Activated naive CD8-positive, alpha-beta T cell treated with anti-CD3 and anti-CD28 coated beads, Interleukin-2, amount 10 ng/mL, durations not matched to agents 7 days and 5 days (primary cell): ENCODE data around the gene TSPAN9. TPM values are rescaled to one million over a fixed set of nuclear protein-coding genes. Genes with fewer than 3 reads are reported as not detected.

Experiments
- ATAC-seq: fragments of 150-1000 bp; cut with Tn5 transposase; one replicate; pipeline ENCODE4 v1.10.0; 2021; ENCODE audit warnings: low read depth, moderate library complexity
- POLR2A ChIA-PET: fragments of 350-600 bp; sonication (Branson Sonifier 250); formaldehyde crosslinking; loops from one replicate; lab custom pipeline; 2021; ENCODE audit warnings: antibody characterized with exemption; lab: Charles Lee
- DNase-seq: peaks from one replicate; pipeline ENCODE4 v3.0.0; 2021
- H3K27ac Mint-ChIP-seq: one replicate; pipeline ENCODE4 v1.8.0; 2022; ENCODE audit warnings: mild to moderate bottlenecking, mixed read lengths
- H3K27me3 Mint-ChIP-seq: one replicate; pipeline ENCODE4 v1.8.0; 2022; ENCODE audit warnings: mild to moderate bottlenecking, moderate library complexity, mixed read lengths
- H3K36me3 Mint-ChIP-seq: one replicate; pipeline ENCODE4 v1.8.0; 2021; ENCODE audit warnings: mild to moderate bottlenecking, mixed read lengths
- H3K4me1 Mint-ChIP-seq: one replicate; pipeline ENCODE4 v1.8.0; 2021; ENCODE audit warnings: mixed read lengths
- H3K4me3 Mint-ChIP-seq: one replicate; pipeline ENCODE4 v1.8.0; 2022; ENCODE audit warnings: mild to moderate bottlenecking, moderate library complexity, mixed read lengths
- H3K9me3 Mint-ChIP-seq: one replicate; pipeline ENCODE4 v1.8.0; 2021; ENCODE audit warnings: mixed read lengths
- total RNA-seq, 2 experiments: library from RNA; stranded (reverse); gene quantifications; one replicate each; pipeline ENCODE4 v1.2.3, GENCODE V29; 2021

Gene TSPAN9
- total RNA-seq, 2 experiments from 2014 or later: 0.42 to 0.60 TPM

DNA sequence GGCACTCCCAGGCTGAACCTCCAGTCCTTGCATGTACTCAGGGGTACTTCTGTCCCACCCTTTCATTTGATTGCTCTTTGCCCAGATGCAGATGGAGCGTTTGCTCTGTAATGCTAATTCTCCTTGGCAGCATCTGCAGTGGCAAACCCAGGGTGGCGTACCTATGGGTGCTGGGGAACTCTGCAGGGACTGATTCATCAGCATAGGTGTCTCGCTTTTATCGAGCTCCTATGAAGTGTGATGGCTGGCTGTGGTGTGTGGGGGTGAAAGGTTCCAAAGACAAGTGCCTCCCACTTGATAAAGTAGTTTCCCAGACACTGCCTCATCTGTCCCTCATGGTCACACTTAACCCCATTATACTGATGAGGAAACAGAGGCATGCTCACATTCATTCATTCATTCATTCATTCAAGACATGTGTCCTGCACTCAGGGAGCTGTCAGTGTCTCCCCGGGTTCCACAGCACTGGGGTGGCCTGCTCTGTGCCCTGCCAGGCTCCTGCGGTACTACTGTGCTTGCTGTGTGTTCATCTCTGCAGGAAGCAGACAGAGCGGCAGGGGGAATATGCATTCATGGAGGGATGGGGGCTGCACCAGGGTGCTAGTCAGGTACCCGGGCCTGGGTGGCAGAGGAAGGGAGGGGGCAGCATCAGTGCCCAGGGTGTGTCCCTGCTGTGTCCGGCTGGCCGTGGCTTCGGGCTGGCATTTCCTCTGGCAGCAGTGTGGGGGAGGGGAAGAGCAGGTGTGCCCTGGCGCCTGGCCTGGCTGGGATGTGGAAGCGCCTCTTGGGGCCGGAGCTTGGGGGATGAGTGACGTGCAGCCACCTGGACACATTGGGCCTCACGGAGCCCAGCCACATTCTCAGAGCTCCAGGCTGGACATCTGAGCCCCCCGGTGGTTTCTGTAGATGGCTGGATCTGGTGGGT, 110.9 kb downstream of the TSPAN9 start:
- no peaks in the 10 kb centered on the region for H3K4me1 Mint-ChIP-seq
- no peak overlapping the region for H3K4me3 Mint-ChIP-seq
- H3K9me3 Mint-ChIP-seq: no peaks in the 10 kb centered on the region
- DNase-seq (no peak), ATAC-seq (no peak)
- POLR2A ChIA-PET: no interaction called here
- peaks cover 14% of the 10 kb centered on the region for H3K27me3 Mint-ChIP-seq
- H3K27ac Mint-ChIP-seq: no peak overlapping the region
- H3K36me3 Mint-ChIP-seq: no peaks in the 10 kb centered on the region

DNA sequence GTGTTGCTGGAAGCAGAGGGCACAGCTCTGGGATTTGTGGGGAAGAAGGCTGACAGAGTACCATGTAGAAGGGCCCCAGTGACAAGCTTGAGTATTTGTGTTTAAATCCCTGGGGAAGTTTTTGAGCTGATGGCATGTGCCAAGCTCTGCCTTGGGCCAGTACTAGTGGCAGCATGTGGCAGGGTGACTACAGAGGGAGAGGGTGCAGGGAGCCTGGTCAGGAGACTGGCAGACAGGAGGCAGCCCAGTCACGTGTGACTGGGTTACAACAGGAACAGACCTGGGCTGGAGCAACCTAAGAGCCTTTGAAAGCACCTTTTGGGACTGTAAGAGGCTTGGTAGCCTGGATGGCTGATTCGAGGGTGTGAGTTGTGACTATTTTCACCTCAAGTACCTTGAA, 112.1 kb downstream of the TSPAN9 start:
- no peak for ATAC-seq
- Mint-ChIP-seq H3K4me1 (no peaks in the 10 kb centered on the region), H3K36me3 (no peaks in the 10 kb centered on the region), H3K9me3 (no peaks in the 10 kb centered on the region), H3K4me3 (no peak overlapping the region), H3K27ac (no peak overlapping the region), H3K27me3 (peaks cover 14% of the 10 kb centered on the region)
- POLR2A ChIA-PET: no interaction called here
- no peak for DNase-seq

DNA sequence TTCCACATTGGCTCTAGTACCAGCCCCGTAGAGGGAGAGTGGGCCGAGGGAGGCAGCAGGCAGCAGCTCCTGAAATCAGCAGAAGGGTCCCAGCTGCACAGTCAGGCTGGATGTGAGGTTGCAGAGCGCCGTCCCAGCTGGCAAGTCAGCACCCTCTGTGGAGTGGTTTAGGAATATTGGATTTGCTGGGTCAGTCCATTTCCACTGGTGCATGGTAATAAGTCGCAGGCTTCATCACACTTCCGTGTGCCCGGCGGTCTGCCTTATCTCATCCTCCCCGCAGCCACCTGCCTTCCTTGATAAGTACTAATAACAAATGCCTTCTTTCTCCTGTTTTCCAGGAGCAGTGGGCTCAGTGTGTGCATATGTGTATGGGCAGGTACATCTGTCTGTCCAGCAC, 112.9 kb downstream of the TSPAN9 start:
- H3K4me1 Mint-ChIP-seq: no peaks in the 10 kb centered on the region
- ATAC-seq: no peak
- no peak overlapping the region for H3K27ac Mint-ChIP-seq
- H3K9me3 Mint-ChIP-seq: no peaks in the 10 kb centered on the region
- no peak for DNase-seq
- no peak overlapping the region for H3K4me3 Mint-ChIP-seq
- peaks cover 18% of the 10 kb centered on the region for H3K27me3 Mint-ChIP-seq
- POLR2A ChIA-PET: no interaction called here
- no peaks in the 10 kb centered on the region for H3K36me3 Mint-ChIP-seq

DNA sequence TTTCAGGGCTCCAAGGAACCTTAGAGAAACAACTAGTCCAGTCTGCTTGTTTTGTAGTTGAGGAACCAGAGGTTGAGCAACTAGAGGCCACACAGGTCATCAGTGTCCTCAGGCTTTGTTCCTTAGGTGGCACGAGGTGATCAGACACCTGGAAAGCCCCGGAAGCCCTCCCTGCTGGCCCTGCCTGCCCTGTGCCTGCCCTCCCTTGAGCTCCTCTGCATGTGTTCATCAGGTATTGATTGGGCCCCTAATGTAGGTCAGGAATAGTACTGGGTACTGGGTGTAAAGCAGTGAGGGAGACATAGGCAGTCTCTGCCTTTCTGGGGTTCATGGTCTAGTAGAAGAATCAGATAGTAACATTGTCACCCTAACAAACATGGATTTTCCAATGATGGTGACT, 114.3 kb downstream of the TSPAN9 start:
- Mint-ChIP-seq H3K9me3 (no peaks in the 10 kb centered on the region), H3K4me1 (no peaks in the 10 kb centered on the region), H3K27me3 (peaks cover 19% of the 10 kb centered on the region), H3K36me3 (no peaks in the 10 kb centered on the region), H3K4me3 (no peak overlapping the region), H3K27ac (no peak overlapping the region)
- DNase-seq (no peak), ATAC-seq (no peak)
- POLR2A ChIA-PET: no interaction called here

DNA sequence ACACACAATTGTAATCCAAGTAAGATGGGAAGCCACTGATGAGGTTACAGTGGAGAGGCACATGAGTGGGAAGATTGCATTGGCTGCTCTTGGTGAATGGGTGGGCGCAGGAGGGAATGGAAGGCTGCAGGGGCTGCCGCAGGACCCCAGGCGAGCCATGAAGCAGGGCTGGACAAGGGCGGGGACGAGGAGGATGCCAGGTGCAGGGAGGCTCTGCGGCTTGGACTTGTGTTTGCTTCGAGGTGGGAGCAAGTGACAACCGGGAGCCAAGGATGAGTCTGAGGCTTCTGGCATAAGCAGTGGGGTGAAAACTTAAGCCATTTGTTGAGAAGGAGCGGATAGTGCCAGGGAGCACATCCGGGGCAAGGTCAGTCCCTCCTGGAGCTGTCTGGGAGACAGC, 115.0 kb downstream of the TSPAN9 start:
- POLR2A ChIA-PET: no interaction called here
- H3K4me1 Mint-ChIP-seq: no peaks in the 10 kb centered on the region
- H3K9me3 Mint-ChIP-seq: no peaks in the 10 kb centered on the region
- no peaks in the 10 kb centered on the region for H3K36me3 Mint-ChIP-seq
- no peak overlapping the region for H3K4me3 Mint-ChIP-seq
- no peak overlapping the region for H3K27ac Mint-ChIP-seq
- ATAC-seq: no peak
- H3K27me3 Mint-ChIP-seq: peaks cover 26% of the 10 kb centered on the region
- no peak for DNase-seq

DNA sequence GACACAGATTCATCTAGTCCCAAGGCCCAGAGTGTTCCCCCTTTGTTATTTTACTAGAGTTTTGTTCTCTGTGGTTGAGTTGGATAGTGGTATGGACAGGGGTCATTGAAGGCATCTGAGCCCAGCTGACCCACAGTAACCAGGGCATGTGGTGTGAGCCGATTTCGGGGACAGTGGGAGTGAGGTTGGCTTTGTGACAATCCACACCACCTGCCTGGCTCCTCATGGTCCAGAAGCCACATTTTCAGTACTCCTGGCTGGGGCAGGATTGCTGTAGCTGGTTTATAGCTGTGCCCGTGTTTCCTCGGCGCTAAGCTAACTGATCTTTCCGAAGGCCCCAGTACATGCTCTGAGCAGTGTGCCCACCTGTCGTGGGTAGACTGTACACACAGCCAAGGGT, 116.0 kb downstream of the TSPAN9 start:
- POLR2A ChIA-PET: no interaction called here
- H3K27ac Mint-ChIP-seq: no peak overlapping the region
- DNase-seq (no peak), ATAC-seq (no peak)
- no peaks in the 10 kb centered on the region for H3K4me1 Mint-ChIP-seq
- H3K27me3 Mint-ChIP-seq: peaks cover 26% of the 10 kb centered on the region
- no peak overlapping the region for H3K4me3 Mint-ChIP-seq
- H3K9me3 Mint-ChIP-seq: no peaks in the 10 kb centered on the region
- H3K36me3 Mint-ChIP-seq: no peaks in the 10 kb centered on the region

DNA sequence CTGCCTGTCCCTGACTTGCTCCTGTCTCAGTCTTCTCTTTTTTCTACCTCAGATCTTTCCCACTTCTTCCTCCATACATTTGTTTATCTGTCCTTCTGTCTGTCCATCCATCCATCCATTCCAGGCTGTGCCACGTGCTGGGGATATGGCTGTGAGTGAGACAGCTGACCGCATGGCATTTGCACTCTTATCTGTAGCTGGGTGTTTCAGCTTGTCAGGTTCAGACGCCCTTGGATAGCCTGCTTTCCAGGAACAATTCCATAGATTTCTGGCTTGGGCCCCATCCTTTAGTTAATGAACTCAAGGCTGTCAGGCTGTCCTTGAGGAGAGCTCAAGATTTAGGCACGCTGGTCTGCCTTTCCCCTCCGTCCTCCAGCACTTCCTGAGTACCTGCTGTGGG, 116.6 kb downstream of the TSPAN9 start:
- H3K4me3 Mint-ChIP-seq: no peak overlapping the region
- H3K9me3 Mint-ChIP-seq: no peaks in the 10 kb centered on the region
- POLR2A ChIA-PET: no interaction called here
- no peaks in the 10 kb centered on the region for H3K36me3 Mint-ChIP-seq
- H3K27ac Mint-ChIP-seq: no peak overlapping the region
- H3K4me1 Mint-ChIP-seq: no peaks in the 10 kb centered on the region
- ATAC-seq (no peak), DNase-seq (no peak)
- H3K27me3 Mint-ChIP-seq: peaks cover 26% of the 10 kb centered on the region

DNA sequence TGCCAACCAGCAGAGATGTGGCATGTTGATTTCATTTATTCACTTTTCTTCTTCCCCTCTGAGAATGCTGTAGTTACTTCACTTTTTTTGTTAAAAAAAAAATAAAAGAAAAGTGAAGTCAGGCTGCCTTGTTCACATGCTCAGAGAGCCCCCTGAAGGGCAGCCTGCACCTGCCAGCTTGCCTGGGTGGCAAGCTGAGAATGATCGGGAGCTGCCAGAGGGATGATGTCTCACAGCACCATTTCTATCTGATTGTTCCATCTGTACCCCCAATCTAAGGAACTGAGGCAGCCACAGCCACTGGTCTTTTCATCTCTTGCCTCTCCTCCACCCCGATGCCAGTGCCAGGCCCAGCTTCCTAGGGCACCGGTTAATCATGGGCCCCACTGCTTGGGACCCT, 118.2 kb downstream of the TSPAN9 start:
- Mint-ChIP-seq H3K4me1 (peaks cover 3% of the 10 kb centered on the region), H3K27ac (no peak overlapping the region), H3K9me3 (no peaks in the 10 kb centered on the region), H3K36me3 (no peaks in the 10 kb centered on the region), H3K27me3 (peaks cover 38% of the 10 kb centered on the region), H3K4me3 (no peak overlapping the region)
- DNase-seq (no peak), ATAC-seq (no peak)
- POLR2A ChIA-PET: no interaction called here

DNA sequence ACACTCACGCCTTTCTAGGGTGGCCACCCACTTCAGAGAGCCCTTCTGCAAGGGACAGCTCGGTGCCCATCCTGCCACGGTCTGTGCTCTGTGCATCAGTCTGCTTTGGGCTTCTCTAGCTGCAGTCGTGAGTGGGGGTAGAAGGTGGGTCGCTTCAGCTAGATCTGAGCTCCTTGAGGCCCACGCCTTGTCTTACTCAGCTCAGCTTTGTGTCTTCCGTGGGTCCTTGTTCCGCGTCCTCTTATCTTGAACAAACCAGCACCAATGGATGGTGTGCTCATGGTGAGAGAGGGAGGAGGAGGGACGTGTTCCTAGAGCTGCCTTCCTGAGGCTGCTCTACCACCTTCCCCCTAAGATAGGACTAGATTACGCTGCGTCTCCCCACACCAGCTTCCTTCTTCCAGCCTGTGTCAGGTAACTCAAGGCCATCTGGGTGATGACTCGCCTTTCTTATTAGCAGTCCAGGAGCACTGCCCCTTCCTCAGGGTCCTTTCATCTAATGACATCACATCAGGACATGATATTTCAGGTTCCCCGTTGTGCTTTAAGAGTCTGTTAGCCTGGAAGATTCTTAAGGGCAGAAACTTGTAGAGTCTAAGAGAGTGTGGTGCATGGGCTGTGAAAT, 118.8 kb downstream of the TSPAN9 start:
- POLR2A ChIA-PET: no interaction called here
- Mint-ChIP-seq H3K4me3 (no peak overlapping the region), H3K9me3 (no peaks in the 10 kb centered on the region), H3K27me3 (peaks cover 38% of the 10 kb centered on the region), H3K4me1 (peaks cover 3% of the 10 kb centered on the region), H3K36me3 (no peaks in the 10 kb centered on the region), H3K27ac (no peak overlapping the region)
- DNase-seq: no peak
- ATAC-seq: no peak

DNA sequence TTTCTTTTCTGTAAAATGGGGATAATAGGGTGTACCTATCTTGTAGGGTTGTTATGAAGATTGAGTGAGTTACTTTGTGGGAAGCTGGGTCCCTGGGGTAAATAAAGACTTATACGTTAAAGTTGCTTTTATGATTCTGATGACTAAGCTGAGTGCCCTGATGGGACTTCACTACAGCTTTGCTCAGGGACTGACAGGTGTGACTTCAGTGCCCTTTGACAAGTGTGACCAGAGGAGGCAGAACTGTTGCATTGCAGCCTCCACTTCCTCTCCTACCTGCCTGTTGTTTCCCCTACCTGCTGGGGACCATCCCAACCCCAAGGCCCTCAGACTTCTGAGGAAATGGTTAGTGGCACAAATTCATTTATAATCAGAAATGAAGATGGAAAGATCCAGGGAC, 119.3 kb downstream of the TSPAN9 start:
- no peak for ATAC-seq
- DNase-seq: no peak
- no peak overlapping the region for H3K27ac Mint-ChIP-seq
- no peak overlapping the region for H3K4me3 Mint-ChIP-seq
- peaks cover 43% of the 10 kb centered on the region for H3K27me3 Mint-ChIP-seq
- H3K36me3 Mint-ChIP-seq: no peaks in the 10 kb centered on the region
- H3K4me1 Mint-ChIP-seq: peaks cover 3% of the 10 kb centered on the region
- no peaks in the 10 kb centered on the region for H3K9me3 Mint-ChIP-seq
- POLR2A ChIA-PET: no interaction called here

DNA sequence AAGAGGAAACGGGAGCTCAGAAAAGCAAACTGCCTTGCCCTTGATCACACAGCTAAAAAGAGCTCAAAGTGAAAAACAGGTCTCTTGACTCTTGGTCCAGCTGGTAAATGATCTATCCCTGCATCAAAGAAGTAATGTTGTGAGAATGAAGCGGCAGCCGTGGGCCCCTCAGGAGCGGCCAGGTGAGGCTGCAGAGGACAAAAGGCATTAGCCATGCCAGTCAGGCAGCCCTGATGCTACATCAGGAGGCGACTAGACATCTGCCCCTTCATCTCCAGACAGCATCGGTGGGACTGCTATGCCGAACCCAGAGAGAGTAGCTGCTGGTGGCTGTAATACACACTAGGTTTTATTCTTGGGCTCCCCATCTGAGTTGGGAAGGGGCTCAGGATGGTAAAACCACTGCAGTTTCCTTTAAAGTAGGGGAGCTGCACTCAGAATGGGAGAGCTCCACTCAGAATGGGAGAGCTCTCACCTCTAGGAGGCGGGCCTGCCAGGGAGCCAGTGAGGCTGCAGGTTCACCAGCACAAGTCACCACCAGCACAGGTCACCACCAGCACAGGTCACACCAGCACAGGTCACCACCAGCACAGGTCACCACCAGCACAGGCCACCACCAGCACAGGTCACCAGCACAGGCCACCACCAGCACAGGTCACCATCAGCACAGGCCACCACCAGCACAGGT, 120.1 kb downstream of the TSPAN9 start:
- no peak for DNase-seq
- POLR2A ChIA-PET: no interaction called here
- Mint-ChIP-seq H3K4me1 (peaks cover 3% of the 10 kb centered on the region), H3K27me3 (peaks cover 44% of the 10 kb centered on the region), H3K4me3 (no peak overlapping the region), H3K36me3 (no peaks in the 10 kb centered on the region), H3K9me3 (no peaks in the 10 kb centered on the region), H3K27ac (no peak overlapping the region)
- ATAC-seq: no peak

DNA sequence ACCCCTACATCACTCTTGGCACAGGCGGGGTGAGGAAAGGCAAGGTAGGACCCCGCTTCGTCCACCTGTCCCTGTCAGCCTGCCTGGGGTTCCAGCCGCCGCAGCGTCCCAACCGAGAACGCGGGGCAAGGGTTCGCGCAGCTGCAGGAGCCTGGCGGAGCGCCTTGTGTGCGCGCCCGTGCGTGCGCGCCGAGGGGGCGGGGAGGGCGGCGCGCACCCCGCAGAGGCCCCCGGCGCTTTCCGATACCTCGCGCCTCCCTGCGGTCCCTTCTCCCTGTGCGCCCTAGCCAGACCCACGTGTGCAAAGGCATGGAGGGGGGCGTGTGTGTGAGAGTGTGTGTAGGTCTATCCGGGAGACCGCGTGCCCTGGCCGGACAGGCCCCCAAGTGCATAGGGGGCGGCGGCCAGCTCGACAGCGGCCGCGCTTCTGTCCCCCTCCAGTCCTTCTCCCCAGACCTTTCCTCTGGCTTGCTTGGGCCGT, 122.4 kb downstream of the TSPAN9 start:
- Mint-ChIP-seq H3K4me3 (peak overlapping the region; percentile 56), H3K9me3 (no peaks in the 10 kb centered on the region), H3K36me3 (no peaks in the 10 kb centered on the region), H3K27ac (no peak overlapping the region), H3K27me3 (peaks cover 47% of the 10 kb centered on the region), H3K4me1 (peaks cover 8% of the 10 kb centered on the region)
- POLR2A ChIA-PET: interaction anchor here (0.6 kb wide), 1 partner anchor 75 kb away, joined by 4 read pairs; no protein-coding TSS in a partner anchor
- ATAC-seq (no peak), DNase-seq (peak; percentile 35)

DNA sequence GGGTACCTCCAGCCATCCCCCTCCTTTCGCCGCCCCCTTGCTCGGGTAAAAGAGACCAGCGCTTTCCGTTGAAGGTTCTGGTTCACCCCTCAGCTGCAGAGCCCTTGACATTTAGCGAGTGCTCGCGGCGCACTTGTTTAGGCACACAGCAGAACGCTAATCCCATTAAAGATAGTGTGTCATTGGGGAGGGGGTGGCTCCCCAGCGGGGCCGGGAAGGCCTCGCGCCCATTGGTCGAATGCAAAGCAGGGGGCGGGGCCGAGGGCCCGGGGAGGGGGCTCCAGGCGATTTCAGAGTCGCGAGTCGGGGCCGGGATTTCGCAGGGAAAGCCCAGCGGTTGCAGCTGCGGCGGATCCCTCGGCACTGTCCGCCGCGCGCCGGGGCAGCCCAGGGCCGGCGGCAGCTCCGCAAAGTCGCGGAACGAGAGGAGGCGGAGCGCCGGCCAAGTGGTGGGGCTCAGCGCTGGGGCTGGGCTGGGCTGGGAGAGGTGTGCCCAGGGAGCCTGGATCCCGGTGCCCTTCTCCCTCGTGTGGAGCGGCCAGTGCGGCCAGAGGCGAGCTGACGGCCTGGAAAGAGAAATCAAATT, 122.9 kb downstream of the TSPAN9 start:
- Mint-ChIP-seq H3K4me3 (peak overlapping the region; percentile 56), H3K36me3 (no peaks in the 10 kb centered on the region), H3K9me3 (no peaks in the 10 kb centered on the region), H3K4me1 (peaks cover 8% of the 10 kb centered on the region), H3K27me3 (peaks cover 45% of the 10 kb centered on the region), H3K27ac (no peak overlapping the region)
- ATAC-seq (peak; percentile 34), DNase-seq (peak; percentile 37)
- POLR2A ChIA-PET: interaction anchor here (0.6 kb wide), 1 partner anchor 75 kb away, joined by 4 read pairs; no protein-coding TSS in a partner anchor
